ENCODE results near the gene PDE4D. TPM values are rescaled to one million over a fixed set of nuclear protein-coding genes. Genes with fewer than 3 reads are reported as not detected.

The PDE4D gene
- total RNA-seq, 1 experiment from 2014 or later, result 11.6 TPM

- Mint-ChIP-seq H3K4me1 (ENCODE audit: low read depth, unreplicated experiment) (peaks cover 26% of the 10 kb centered on the region), H3K9me3 (ENCODE audit: low read depth, unreplicated experiment) (no peaks in the 10 kb centered on the region), H3K4me3 (ENCODE audit: low read depth, unreplicated experiment) (no peak overlapping the region), H3K27me3 (ENCODE audit: unreplicated experiment) (no peaks in the 10 kb centered on the region), H3K36me3 (ENCODE audit: insufficient read depth, unreplicated experiment) (peaks cover 5% of the 10 kb centered on the region), H3K27ac (ENCODE audit: unreplicated experiment) (no peak overlapping the region)
- TF ChIP-seq CTCF (IDR thresholded peaks at IDR 0.05; ENCODE audit: unreplicated experiment), result no peak
- no TSS peak for BruUV-seq (replicated peaks)
- intact Hi-C loops (cut with micrococcal nuclease; ENCODE audit: unreplicated experiment), result no loop called here
- no peak for DNase-seq
- CTCF ChIA-PET, result no interaction called here
Observed at GRCh38 chr5:59600998-59601397, 292.5 kb downstream of the PDE4D start.

- no peak overlapping the region for H3K27ac Mint-ChIP-seq (ENCODE audit: unreplicated experiment)
- no peak for DNase-seq
- no peaks in the 10 kb centered on the region for H3K27me3 Mint-ChIP-seq (ENCODE audit: unreplicated experiment)
- no TSS peak for BruUV-seq (replicated peaks)
- peaks cover 26% of the 10 kb centered on the region for H3K4me1 Mint-ChIP-seq (ENCODE audit: low read depth, unreplicated experiment)
- TF ChIP-seq CTCF (IDR thresholded peaks at IDR 0.05; ENCODE audit: unreplicated experiment), result no peak
- no peak overlapping the region for H3K4me3 Mint-ChIP-seq (ENCODE audit: low read depth, unreplicated experiment)
- H3K36me3 Mint-ChIP-seq (ENCODE audit: insufficient read depth, unreplicated experiment), result peaks cover 5% of the 10 kb centered on the region
- CTCF ChIA-PET, result no interaction called here
- intact Hi-C loops (cut with micrococcal nuclease; ENCODE audit: unreplicated experiment), result no loop called here
- no peaks in the 10 kb centered on the region for H3K9me3 Mint-ChIP-seq (ENCODE audit: low read depth, unreplicated experiment)
Observed at GRCh38 chr5:59600153-59600552, 293.4 kb downstream of the PDE4D start.

- intact Hi-C loops (cut with micrococcal nuclease; ENCODE audit: unreplicated experiment), result loop anchor here (10.0 kb wide), 1 partner anchor 155 kb away; no protein-coding TSS in a partner anchor
- no peaks in the 10 kb centered on the region for H3K27me3 Mint-ChIP-seq (ENCODE audit: unreplicated experiment)
- DNase-seq, result no peak
- H3K27ac Mint-ChIP-seq (ENCODE audit: unreplicated experiment), result no peak overlapping the region
- H3K36me3 Mint-ChIP-seq (ENCODE audit: insufficient read depth, unreplicated experiment), result peaks cover 5% of the 10 kb centered on the region
- no TSS peak for BruUV-seq (replicated peaks)
- CTCF ChIA-PET, result no interaction called here
- peaks cover 26% of the 10 kb centered on the region for H3K4me1 Mint-ChIP-seq (ENCODE audit: low read depth, unreplicated experiment)
- no peak overlapping the region for H3K4me3 Mint-ChIP-seq (ENCODE audit: low read depth, unreplicated experiment)
- TF ChIP-seq CTCF (IDR thresholded peaks at IDR 0.05; ENCODE audit: unreplicated experiment), result no peak
- no peaks in the 10 kb centered on the region for H3K9me3 Mint-ChIP-seq (ENCODE audit: low read depth, unreplicated experiment)
Observed at GRCh38 chr5:59599729-59600128, 293.8 kb downstream of the PDE4D start.

GRCh38 chr5:59598547-59598874, 295.0 kb downstream of the PDE4D start:
- Mint-ChIP-seq H3K27ac (ENCODE audit: unreplicated experiment) (peak overlapping the region; percentile 59), H3K4me3 (ENCODE audit: low read depth, unreplicated experiment) (peak overlapping the region; percentile 63), H3K9me3 (ENCODE audit: low read depth, unreplicated experiment) (peaks cover 3% of the 10 kb centered on the region), H3K4me1 (ENCODE audit: low read depth, unreplicated experiment) (peaks cover 38% of the 10 kb centered on the region), H3K27me3 (ENCODE audit: unreplicated experiment) (no peaks in the 10 kb centered on the region), H3K36me3 (ENCODE audit: insufficient read depth, unreplicated experiment) (peaks cover 5% of the 10 kb centered on the region)
- TF ChIP-seq CTCF (IDR thresholded peaks at IDR 0.05; ENCODE audit: unreplicated experiment), result no peak
- no peak for DNase-seq
- CTCF ChIA-PET, result no interaction called here
- intact Hi-C loops (cut with micrococcal nuclease; ENCODE audit: unreplicated experiment), result loop anchor here (10.0 kb wide), 1 partner anchor 156 kb away; no protein-coding TSS in a partner anchor
- BruUV-seq (replicated peaks), result no TSS peak

All from Calu3 (cell line).